HG02798 (cell line): Measurements from ENCODE around the gene ZFHX3.
A peak's percentile ranks its signal among the peaks of the same experiment; 100 is the strongest.

ENCODE experiments used
- ATAC-seq: cut with Tn5 transposase; IDR thresholded peaks from one replicate; pipeline ENCODE4 v1.9.1; 2021; ENCODE audit warnings: mild to moderate bottlenecking; ENCODE audit not compliant: unreplicated experiment, poor library complexity

The ZFHX3 gene

DNA sequence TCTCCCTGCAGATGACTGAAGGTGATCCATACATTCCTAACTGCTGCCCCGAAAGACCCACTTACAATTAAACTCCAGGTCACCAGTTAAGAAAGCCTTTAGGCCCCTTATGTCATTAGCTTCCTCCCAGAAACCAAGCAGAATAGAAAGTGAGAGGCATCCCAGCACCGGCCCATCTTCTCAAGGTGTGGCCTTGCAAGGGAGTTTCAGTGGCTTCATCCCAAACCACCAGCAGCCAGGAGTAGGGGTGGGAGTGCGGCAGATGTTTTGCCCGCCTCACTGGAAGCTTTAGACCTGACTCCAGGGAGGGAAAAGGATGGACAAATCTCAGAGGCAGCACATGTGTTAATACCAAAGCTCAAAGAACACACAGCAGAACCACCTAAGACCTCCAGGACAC is 5.1 kb downstream of the ZFHX3 start:
- ATAC-seq, result no peak

DNA sequence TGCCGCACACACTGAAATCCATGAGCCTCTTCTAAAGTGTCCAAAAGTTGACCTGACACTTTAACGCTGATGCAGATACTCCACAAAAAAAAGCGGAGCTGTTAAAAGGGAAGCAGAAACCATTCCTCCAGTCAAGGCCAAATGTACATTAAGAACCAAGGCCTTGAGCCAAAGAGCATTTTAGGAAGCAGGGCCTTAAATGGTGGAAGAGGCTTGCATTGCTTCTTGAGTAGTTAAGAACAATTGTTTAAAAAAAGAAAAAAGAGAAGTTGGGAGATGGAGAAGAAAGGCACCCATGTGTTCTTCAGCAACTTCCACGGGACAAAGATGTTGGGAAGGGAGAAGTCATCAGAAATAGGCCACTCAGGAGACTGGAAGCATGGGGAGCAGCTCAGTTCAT is 6.3 kb downstream of the ZFHX3 start:
- ATAC-seq, result no peak

DNA sequence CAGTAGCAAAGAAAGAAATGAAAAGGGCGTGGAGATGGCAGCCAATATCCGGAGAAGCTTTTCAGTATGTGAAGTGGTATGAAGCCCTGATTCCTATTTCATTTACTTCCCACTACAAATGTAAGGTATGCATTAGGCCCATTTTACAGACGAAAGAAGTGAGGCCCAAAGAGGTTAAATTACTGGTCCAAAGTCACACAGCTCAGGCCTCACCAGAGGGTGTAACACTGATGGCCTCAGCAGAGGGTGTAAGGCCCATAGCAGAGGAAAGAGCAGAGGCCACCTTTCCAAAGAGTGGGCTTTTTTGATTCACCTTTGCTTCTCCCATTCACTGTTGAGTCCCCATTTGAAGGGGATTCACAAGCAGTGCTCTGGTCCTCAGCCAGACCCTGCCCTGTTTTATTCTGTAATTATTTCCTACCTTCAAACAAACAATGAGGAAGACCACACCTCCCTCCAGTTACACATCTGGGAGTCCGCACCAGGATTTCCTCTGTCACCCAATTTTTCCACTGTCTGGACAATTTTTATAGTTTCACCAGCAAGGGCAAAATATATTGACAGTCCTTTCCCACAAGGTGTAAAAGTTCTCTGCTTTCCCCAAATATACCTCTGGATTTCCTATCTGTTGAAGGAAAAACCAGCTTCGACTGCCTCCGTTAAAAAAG is 7.1 kb downstream of the ZFHX3 start:
- ATAC-seq, result no peak

GRCh38 chr16:73040136-73040535 is 7.8 kb downstream of the ZFHX3 start:
- no peak for ATAC-seq

- ATAC-seq, result no peak
Measured at GRCh38 chr16:73037845-73038570, 9.9 kb downstream of the ZFHX3 start.

GRCh38 chr16:73037331-73037745 is 10.6 kb downstream of the ZFHX3 start:
- ATAC-seq, result peak; percentile 30

DNA sequence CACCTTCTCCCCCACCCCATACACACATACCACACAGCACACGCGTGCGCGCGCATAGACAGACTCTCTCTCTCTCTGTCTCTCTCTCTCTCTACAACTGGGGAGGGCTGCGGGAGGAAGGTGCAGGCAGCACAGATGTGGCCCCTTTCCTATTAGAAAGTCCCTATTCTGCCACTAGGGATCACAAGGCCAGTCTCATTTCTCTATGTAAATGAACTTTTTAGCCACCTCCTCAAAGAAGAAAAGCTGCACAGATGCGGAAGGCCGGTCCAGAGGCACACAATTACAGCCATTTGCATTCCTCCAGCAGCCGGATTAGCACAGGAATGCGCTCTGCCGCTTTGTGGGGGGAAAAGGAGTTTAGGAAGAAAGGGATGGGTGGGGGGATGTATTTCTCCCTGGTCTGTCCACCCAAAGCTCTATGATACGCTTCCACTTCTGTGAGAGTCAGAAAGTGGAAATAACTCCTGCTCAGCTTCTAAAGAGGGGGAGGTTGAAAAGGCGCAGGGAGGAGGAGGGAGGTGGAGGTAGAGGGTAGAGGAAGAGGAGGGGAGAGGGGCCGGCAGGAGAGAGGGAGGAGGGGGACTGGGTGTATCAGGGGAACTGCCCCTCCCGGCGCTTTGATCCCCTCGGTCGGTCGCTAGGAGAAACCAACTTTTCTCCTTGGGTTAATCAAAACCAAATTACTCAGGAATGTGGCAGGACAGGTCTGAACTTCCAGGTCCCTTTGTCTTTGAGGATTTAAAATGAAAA is 11.7 kb downstream of the ZFHX3 start:
- peak; percentile 84 for ATAC-seq

DNA sequence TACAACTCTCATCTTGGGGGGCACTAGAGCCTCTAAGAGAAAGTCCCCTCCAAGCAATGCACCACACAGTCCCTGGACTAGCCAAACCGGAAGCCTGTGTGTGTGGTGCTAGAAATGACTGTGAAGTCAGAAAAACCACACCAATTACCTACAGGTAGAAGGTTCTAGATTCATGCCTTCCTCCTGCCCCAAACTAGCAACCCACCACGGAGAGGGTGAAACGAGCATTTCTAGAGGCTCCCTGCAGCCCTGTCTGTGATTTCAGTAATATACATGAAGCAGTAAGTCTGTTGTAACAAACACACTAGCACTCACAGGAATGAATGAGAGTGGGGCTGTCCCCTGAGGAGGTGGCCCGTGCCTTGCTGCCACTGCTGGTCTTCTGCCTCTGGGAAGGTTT is 13.6 kb downstream of the ZFHX3 start:
- ATAC-seq, result peak; percentile 40

DNA sequence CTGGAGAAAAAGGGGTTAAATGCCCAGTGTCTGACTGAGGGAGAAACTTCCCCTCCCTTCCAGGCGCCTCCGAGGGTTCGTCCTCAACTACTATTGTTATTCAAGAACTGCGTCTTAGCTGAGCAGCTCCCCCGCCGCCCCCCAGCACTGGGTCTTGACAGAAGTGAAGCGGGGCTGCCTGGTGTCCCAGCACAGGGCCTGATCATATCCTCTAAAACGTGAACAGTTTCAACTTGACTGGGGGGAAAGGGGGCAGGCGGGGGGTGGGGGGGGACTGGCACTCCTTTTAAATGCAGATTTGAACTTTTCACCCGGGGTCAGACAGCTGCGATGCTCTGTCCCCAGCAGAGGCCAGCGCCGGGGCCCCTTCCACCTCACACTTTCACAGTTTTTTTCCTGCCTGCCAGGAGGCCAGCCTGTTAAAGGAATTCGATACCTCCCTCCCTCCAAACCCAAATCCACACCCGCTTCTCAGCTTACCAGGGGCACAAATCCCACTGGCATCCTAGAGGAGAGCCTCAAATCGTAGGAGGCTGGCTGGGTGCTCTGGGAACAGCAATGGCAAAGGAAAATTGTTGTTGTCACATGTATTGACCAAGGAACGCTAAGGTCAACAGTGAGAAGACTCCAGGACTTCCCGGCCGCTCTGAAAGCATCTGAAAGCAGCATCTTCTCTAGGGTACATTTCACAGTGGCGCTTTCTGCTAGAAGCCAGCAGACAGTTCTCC is 14.5 kb downstream of the ZFHX3 start:
- no peak for ATAC-seq

DNA sequence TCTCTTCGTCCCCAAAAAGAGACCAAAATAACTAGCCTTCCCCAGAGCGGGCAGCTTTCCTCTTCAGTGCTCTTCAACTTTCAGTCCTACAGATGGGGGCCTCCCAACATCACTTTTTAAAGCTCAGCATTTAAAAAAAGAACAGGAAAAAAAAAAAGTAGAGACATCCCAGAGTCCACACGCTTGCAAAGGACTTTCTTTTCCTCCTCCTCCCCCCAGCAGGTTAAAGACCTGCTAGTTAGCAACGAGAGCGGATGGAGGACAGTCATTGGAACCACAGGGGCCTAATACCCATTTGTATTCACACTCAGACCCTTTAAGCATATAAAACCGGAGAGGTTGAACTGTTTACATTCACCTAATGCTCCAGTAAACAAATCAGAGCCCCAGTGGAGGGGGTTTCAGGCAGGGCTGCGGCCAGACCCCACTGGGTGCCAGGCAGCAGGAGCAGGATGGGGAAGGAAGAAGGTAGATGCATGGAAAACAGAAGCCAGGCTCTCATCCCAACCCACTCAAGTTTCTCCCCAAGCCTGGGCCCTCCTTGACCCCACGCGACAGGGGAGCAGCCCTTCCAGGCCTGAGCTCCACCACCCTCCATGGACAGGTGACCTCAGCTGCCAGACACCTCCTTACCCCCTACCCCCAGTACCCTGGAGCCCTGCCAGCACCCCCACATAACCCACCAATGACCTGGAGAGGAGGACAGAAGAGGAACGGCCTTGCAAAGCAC is 15.2 kb downstream of the ZFHX3 start:
- no peak for ATAC-seq

DNA sequence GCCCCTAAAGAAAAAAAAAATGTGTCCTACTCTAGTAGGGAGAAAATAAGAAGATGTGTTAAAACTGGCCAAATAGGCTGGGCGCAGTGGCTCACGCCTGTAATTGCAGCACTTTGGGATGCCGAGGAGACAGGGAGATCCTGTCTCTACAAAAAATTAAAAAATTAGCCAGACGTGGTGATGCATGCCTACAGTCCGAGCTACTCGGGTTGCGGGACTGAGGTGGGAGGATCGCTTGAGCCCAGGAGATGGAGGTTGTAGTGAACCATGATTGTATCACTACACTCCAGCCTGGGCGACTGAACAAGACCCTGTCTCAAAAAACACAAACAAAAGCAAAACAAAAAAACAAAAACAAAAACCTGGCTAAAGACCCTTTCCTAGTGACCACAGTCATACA is 15.9 kb downstream of the ZFHX3 start:
- no peak for ATAC-seq

DNA sequence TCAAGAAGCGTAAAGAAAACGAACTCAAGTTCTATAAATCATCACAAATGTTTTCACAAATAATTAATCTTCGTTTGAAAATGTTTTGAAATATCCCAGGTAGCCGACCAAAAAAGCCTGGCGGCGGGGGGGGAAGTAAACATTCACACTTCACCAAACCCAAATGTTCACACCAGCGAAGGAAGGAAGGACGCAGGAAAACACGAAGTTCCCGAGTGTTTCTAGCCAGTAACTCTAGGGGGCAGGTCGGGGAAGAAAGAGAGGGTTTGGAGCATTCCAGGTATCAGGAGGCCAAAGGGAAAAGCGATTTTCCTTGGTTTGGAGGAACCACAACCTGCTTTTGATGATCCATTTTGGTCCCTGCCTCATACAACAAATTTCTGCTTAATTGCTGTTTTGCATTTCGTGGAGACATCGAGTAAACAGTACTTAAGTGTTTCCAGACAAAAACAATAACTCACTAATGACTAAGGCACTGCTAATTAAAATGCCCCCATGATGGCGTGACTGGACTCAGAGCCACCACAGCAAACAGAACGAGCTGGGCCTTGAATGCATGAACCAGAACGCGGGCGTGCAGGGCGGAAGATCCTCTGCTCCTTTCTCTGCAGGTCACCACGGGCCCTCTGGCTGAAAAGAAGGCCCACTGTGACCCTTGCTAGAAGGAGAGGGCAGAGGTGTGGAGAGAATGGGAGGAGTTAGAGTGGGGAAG is 16.6 kb downstream of the ZFHX3 start:
- ATAC-seq, result no peak

DNA sequence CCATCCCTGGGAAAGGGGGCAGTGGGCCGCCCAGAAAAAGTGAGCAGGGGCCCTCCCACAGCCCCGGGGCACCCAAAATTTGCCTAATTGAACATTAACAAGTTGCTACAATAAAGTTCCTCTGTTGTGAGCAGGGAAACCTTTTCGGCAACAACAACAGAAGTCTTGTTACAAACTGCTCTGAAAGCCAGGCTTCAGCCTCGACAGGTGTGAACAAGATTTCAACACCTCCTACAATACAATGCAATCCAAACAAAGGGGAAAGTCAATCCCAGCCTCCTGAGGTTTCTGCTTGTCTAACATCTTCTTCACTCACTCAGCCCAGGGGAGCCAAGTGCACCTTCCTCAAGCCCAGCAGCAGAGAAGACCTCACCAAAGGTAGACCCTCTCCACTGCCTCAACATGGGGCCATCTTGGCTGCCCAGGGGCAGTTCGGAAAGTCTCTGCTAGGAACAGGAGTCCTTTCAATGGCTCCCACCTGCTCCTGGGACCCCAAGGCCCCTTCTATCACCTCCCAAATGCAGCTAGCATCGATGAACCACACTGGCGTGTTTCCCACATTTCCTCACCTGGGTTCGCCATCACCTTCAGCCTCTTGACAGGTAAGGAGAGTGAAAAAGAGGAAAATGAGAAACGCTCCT is 19.1 kb downstream of the ZFHX3 start:
- ATAC-seq, result no peak

DNA sequence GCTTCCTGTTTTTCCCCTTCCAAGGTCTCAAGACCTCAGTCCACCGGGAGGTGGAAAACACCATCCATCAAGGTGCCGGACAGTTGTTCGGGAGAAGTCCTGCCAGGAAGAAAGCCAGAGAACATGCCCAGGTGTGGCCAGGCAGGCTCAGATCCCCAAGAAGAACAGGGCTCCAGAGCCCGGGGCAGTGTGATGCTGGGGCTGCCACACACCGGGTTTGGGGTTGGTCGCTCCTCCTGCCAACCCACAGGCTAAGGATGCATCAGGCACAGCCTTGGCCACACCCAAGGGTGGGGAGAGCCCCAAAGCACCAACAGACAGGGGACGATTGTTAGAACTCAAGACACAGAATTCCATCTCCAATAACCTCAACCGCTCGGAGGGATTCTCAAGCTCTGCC is 19.7 kb downstream of the ZFHX3 start:
- ATAC-seq, result no peak

DNA sequence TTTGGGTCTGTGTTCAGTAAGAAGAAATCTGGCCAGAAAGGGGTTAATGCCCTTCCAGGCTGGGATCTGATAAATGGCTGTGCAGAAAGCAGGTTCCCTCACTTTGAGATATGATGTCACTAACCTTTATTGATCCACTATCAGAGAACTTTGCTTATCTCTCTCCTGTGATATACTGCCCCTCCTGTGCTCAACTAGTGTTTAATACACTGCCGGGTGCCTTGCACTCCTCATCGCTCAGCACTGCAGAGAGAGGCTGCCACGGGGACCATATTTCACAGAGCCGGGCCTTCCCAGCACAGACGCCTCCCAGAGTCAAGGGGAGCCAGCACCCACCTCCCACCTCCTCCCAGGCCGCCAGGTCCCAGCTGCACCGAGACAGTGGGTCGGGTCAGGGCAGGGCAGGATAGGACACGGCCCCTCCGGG is 20.2 kb downstream of the ZFHX3 start:
- ATAC-seq, result no peak

DNA sequence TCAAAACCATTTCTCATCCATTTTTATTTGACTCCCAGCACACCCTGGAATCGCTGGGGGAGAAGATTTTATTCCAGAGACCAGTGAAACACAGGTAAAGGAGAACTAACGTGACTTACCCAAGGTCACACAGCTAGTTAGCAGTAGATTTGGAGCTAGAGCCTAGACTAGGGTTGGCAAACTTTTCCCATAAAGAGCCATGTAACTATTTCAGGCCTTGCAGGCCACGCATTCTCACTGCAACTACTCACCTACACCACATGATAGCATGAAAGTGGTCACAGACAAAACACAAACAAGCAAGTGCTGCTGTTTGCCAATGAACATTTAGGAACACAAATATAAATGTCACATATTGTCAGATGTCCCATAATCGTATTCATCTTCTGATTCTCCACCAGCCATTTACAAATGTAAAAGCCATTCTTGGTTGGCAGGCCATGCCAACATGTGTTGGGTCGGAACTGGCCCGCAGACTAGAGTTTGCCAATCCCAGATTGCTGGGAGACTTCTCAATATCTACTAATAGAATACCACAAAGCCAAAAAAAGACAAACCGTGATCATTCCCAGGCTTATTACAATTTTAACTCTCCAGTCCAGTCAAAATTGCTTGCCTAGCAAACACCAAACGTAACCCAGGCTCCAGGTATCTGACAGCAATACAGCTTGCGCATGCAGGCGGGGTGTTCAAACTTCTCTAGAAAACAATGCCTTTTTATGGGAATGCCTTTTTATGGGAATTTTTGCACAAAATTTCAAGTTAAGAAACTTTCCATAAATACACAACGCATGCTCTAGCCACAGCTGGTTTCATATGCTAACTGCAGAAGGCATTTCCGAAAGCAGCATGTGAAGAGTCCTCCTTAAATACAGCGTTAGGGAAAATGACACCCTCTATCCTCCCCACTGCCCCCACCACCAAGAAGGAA is 20.9 kb downstream of the ZFHX3 start:
- no peak for ATAC-seq

DNA sequence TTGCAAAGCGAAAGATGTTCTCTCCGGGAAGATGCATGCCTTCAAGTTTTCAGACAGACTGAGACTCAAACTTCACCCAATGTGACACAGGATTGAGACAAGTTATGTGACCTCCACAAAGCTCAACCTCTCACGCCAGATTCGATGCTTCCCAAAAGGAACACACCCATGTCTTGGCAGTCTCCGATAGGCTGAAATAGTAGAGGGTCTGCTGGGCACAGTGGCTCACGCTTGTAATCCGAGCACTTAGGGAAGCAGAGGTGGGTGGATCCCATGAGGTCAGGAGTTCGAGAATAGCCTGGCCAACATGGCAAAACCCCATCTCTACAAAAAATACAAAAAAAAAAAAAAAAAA is 22.1 kb downstream of the ZFHX3 start:
- no peak for ATAC-seq
